Omental fat pad (tissue), 4 donors: ENCODE results near the gene ITSN1. TPM values are rescaled to one million over a fixed set of nuclear protein-coding genes. Genes with fewer than 3 reads are reported as not detected.

Experiments
- ATAC-seq: fragments of 150-250 bp; one replicate; pipeline ENCODE4 v1.9.1; 2016; ENCODE audit warnings: mild to moderate bottlenecking, moderate library complexity; ENCODE audit not compliant: low FRiP score
- DNase-seq: peaks from one replicate; pipeline ENCODE4 v3.0.0-alpha.2; 2019; ENCODE audit warnings: low spot score
- CTCF ChIP-seq, 3 donors: fragments of 450-650 bp; IDR thresholded peaks; one replicate each; pipeline ENCODE4 v1.5.1; 2016 to 2017; ENCODE audit warnings: antibody characterized with exemption in 3 of 3, mild to moderate bottlenecking in 3 of 3, moderate library complexity in 2 of 3
- total RNA-seq, 4 donors: library from RNA; depleted of rRNA; stranded (reverse); fragments of >200 nt; gene quantifications; one replicate each; pipeline ENCODE4 v1.1.0, GENCODE V29; 2016

The ITSN1 gene
- total RNA-seq, 4 donors from 2014 or later, result 71.4 to 248 (median 151) TPM

DNA sequence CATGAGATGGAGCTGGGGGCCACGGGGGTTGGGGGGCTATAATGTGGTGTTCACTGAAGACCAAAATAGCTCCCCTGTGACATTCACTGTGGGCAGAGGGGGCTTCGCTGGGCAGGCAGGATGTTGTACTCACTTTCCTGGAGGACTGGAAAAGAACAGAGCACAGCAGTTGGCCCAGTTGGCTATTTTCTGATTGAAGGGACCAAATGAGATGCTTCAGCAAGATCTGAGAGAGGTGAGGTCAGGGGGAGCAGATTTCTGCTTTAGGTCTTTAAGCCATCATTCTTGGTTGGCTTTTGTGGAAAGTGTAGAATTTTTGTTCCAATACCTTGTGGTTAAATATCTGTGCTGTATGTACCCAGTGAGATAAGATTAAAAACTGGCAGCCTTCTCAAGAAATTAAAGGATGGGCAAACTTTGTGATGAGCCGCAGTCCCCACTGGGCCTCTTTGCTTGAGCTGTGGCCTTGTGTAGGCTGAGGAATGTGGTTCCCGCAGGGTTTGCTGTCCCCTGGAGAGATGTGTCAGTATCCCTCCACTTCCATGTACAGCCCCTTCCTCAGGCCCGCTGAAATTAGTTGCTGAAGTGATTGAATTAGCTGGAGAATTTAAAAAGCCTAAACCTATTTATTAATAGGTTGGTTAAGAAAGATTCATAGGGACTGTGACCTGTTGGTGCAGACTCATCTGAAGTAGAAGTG is 192.7 kb downstream of the ITSN1 start:
- ATAC-seq (no peak), DNase-seq (no peak)
- TF ChIP-seq CTCF (IDR thresholded peaks at IDR 0.05), result no peak

- DNase-seq (no peak), ATAC-seq (no peak)
- no peak for TF ChIP-seq CTCF (IDR thresholded peaks at IDR 0.05)
Observed at GRCh38 chr21:33835920-33836319, 193.6 kb downstream of the ITSN1 start.

GRCh38 chr21:33836408-33836807 is 194.1 kb downstream of the ITSN1 start:
- no peak for ATAC-seq

GRCh38 chr21:33839167-33839716 is 196.9 kb downstream of the ITSN1 start:
- no peak for DNase-seq
- no peak for TF ChIP-seq CTCF (IDR thresholded peaks at IDR 0.05)
- ATAC-seq, result no peak

More at GRCh38 chr21:33836408-33836807, 194.1 kb downstream of the ITSN1 start:
- no peak for DNase-seq
- TF ChIP-seq CTCF (IDR thresholded peaks at IDR 0.05), result no peak

- ATAC-seq (no peak), DNase-seq (no peak)
- TF ChIP-seq CTCF (IDR thresholded peaks at IDR 0.05), result no peak
Observed at GRCh38 chr21:33839806-33840205, 197.5 kb downstream of the ITSN1 start.

DNA sequence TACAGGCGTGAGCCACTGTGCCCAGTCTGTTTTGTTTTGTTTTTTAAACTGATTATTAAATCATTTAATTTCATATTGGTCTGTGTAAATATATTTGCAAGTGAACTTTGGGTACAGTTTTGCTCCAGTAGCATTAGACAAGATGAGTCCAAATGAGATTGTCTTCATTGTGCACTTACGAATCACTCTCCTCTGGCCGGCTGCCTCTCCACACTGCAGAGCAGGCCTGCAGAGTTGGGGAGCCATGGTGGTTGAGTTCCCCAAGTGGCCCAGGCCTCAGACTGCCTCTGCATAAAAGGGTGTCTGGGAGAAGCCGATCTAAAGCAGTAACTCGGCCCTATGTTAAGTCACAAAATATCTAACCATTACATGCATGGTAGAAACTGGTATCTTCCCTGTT is 198.5 kb downstream of the ITSN1 start:
- no peak for TF ChIP-seq CTCF (IDR thresholded peaks at IDR 0.05)
- ATAC-seq (no peak), DNase-seq (no peak)

DNA sequence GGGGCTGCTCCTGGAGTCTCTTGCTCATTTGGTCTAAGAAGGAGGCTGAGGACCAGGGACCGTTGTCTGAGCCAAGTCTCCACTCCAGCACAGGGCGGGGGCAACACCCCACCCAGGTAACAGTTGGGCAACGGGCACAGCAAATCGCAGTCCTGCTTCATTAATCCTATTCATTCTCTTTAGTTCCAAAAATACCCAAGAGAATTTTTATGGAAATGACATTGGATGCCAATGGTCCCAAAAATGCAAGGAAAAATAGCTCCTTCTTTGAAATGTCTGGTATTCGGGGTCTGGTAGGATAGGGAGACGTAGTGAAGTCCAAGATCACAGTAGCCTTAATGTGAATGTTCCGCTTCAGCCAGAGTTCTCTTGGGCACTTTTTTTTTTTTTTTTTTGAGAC is 199.3 kb downstream of the ITSN1 start:
- DNase-seq (no peak), ATAC-seq (no peak)
- no peak for TF ChIP-seq CTCF (IDR thresholded peaks at IDR 0.05)
